Neural cell (in vitro differentiated cells): Measurements from ENCODE around the gene SPAG6. TPM values are rescaled to one million over a fixed set of nuclear protein-coding genes. Genes with fewer than 3 reads are reported as not detected.
A peak's percentile ranks its signal among the peaks of the same experiment; 100 is the strongest.

Experiments used
- H2AFZ ChIP-seq: fragments of 200-600, 300-800 bp; sonication (generic), shearing (Covaris generic); 2 replicates; pipeline ENCODE4 v1.6.0; 2014; ENCODE audit warnings: low read depth, mild to moderate bottlenecking, antibody characterized with exemption, low read length, moderate library complexity
- H3F3A ChIP-seq: fragments of 200-600 bp; shearing (Covaris generic); 2 replicates; pipeline ENCODE4 v1.6.1; 2016; ENCODE audit warnings: mild to moderate bottlenecking, moderate library complexity, mixed read lengths, antibody characterized with exemption, low read length; ENCODE audit not compliant: insufficient read depth, poor library complexity, severe bottlenecking
- H3K27ac ChIP-seq: fragments of 200-600, 300-800 bp; sonication (generic), shearing (Covaris generic); 2 replicates; pipeline ENCODE4 v1.5.1; 2014; ENCODE audit warnings: mild to moderate bottlenecking, low read length, moderate library complexity
- H3K27me3 ChIP-seq: fragments of 300-800, 200-600 bp; sonication (generic), shearing (Covaris generic); 2 replicates; pipeline ENCODE4 v1.6.0; 2014; ENCODE audit warnings: mild to moderate bottlenecking, low read depth, low read length, moderate library complexity; ENCODE audit not compliant: insufficient read depth
- H3K36me3 ChIP-seq: fragments of 300-800, 200-600 bp; sonication (generic), shearing (Covaris generic); 2 replicates; pipeline ENCODE4 v1.5.1; 2014; ENCODE audit warnings: mild to moderate bottlenecking, antibody characterized with exemption, low read length, moderate library complexity; ENCODE audit not compliant: insufficient read depth
- H3K4me2 ChIP-seq: fragments of 300-800, 200-600 bp; sonication (generic), shearing (Covaris generic); 2 replicates; pipeline ENCODE4 v1.6.0; 2014; ENCODE audit warnings: mild to moderate bottlenecking, low read length
- H3K4me3 ChIP-seq: fragments of 300-800, 200-600 bp; sonication (generic), shearing (Covaris generic); 2 replicates; pipeline ENCODE4 v1.5.1; 2014; ENCODE audit warnings: mild to moderate bottlenecking, low read length, moderate library complexity
- H3K79me2 ChIP-seq: fragments of 200-600 bp; shearing (Covaris generic); replicated peaks from 2 replicates; pipeline ENCODE4 v1.6.0; 2014; ENCODE audit warnings: mild to moderate bottlenecking, low read length, moderate library complexity; ENCODE audit not compliant: insufficient read depth
- H3K9ac ChIP-seq: fragments of 300-800, 200-600 bp; sonication (generic), shearing (Covaris generic); 2 replicates; pipeline ENCODE4 v1.6.1; 2016; ENCODE audit warnings: mild to moderate bottlenecking, low read length, mixed read lengths
- H3K9me2 ChIP-seq: fragments of 200-600 bp; shearing (Covaris generic); 2 replicates; pipeline ENCODE4 v1.6.1; 2016; ENCODE audit warnings: mild to moderate bottlenecking, low read length, mixed read lengths; ENCODE audit not compliant: insufficient read depth
- H3K9me3 ChIP-seq: fragments of 200-600, 300-800 bp; sonication (generic), shearing (Covaris generic); 2 replicates; pipeline ENCODE4 v1.6.1; 2016; ENCODE audit warnings: mild to moderate bottlenecking, mixed run types, low read length, moderate library complexity, mixed read lengths
- H4K20me1 ChIP-seq: fragments of 200-600 bp; shearing (Covaris generic); 2 replicates; pipeline ENCODE4 v1.6.1; 2016; ENCODE audit warnings: mild to moderate bottlenecking, mixed run types; ENCODE audit not compliant: insufficient read depth
- CTCF ChIP-seq: fragments of 450-650 bp; IDR thresholded peaks from 2 replicates; pipeline ENCODE4 v1.5.1; 2014; ENCODE audit warnings: antibody characterized with exemption, mild to moderate bottlenecking, moderate library complexity; ENCODE audit not compliant: poor library complexity, severe bottlenecking
- EP300 ChIP-seq: fragments of 450-650 bp; conservative IDR thresholded peaks from 2 replicates; pipeline ENCODE4 v1.6.1; 2014; ENCODE audit warnings: antibody characterized with exemption, mild to moderate bottlenecking, moderate library complexity; ENCODE audit not compliant: poor library complexity, severe bottlenecking
- EZH2 ChIP-seq: fragments of 200-600, 300-800 bp; shearing (Covaris generic), sonication (generic); IDR thresholded peaks from 2 replicates; pipeline ENCODE4 v1.6.1; 2014; ENCODE audit warnings: antibody characterized with exemption, low read length, borderline replicate concordance, mild to moderate bottlenecking; ENCODE audit not compliant: insufficient read depth, poor library complexity, severe bottlenecking
- MXI1 ChIP-seq: fragments of 450-650 bp; conservative IDR thresholded peaks from 2 replicates; pipeline ENCODE4 v1.6.1; 2014; ENCODE audit warnings: antibody characterized with exemption, mild to moderate bottlenecking; ENCODE audit not compliant: poor library complexity, severe bottlenecking
- POLR2AphosphoS5 ChIP-seq: IDR thresholded peaks from 2 replicates; pipeline ENCODE4 v1.6.1; 2012
- RAD21 ChIP-seq: fragments of 450-650 bp; conservative IDR thresholded peaks from 2 replicates; pipeline ENCODE4 v1.6.1; 2014; ENCODE audit warnings: antibody characterized with exemption, mild to moderate bottlenecking, moderate library complexity
- SMC3 ChIP-seq: fragments of 450-650 bp; conservative IDR thresholded peaks from 2 replicates; pipeline ENCODE4 v1.6.1; 2014; ENCODE audit warnings: antibody characterized with exemption, mild to moderate bottlenecking, moderate library complexity; ENCODE audit not compliant: poor library complexity
- TAF1 ChIP-seq: IDR thresholded peaks from 2 replicates; pipeline ENCODE4 v1.6.1; 2012; ENCODE audit warnings: low read depth
- polyA plus RNA-seq: library from polyadenylated mRNA; depleted of rRNA; stranded (reverse); fragments of >200 nt; gene quantifications from 2 replicates; pipeline ENCODE4 v1.2.3, GENCODE V29; 2014
- TF ChIP-seq, protein P1 (sequence below): IDR thresholded peaks from 2 replicates; pipeline ENCODE4 v1.6.1; 2012; ENCODE audit warnings: borderline replicate concordance

Gene SPAG6
- polyA plus RNA-seq, 1 donor from 2014 or later, result 0.36 TPM

GRCh38 chr10:22315455-22316285, 29.6 kb upstream of the SPAG6 start:
- H3K4me3 ChIP-seq, result peak overlapping the region; percentile 83
- H3K27me3 ChIP-seq, result peaks cover 41% of the 10 kb centered on the region
- H3K9ac ChIP-seq, result peak overlapping the region; percentile 91
- TF ChIP-seq, protein P1, sequence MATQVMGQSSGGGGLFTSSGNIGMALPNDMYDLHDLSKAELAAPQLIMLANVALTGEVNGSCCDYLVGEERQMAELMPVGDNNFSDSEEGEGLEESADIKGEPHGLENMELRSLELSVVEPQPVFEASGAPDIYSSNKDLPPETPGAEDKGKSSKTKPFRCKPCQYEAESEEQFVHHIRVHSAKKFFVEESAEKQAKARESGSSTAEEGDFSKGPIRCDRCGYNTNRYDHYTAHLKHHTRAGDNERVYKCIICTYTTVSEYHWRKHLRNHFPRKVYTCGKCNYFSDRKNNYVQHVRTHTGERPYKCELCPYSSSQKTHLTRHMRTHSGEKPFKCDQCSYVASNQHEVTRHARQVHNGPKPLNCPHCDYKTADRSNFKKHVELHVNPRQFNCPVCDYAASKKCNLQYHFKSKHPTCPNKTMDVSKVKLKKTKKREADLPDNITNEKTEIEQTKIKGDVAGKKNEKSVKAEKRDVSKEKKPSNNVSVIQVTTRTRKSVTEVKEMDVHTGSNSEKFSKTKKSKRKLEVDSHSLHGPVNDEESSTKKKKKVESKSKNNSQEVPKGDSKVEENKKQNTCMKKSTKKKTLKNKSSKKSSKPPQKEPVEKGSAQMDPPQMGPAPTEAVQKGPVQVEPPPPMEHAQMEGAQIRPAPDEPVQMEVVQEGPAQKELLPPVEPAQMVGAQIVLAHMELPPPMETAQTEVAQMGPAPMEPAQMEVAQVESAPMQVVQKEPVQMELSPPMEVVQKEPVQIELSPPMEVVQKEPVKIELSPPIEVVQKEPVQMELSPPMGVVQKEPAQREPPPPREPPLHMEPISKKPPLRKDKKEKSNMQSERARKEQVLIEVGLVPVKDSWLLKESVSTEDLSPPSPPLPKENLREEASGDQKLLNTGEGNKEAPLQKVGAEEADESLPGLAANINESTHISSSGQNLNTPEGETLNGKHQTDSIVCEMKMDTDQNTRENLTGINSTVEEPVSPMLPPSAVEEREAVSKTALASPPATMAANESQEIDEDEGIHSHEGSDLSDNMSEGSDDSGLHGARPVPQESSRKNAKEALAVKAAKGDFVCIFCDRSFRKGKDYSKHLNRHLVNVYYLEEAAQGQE, result peak; percentile 35
- TF ChIP-seq EP300 (peak; percentile 18), TAF1 (no peak), MXI1 (no peak), POLR2AphosphoS5 (no peak), CTCF (no peak), EZH2 (no peak), SMC3 (no peak), RAD21 (peak; percentile 37)
- H3K79me2 ChIP-seq, result peaks cover 29% of the 10 kb centered on the region
- H3K9me2 ChIP-seq, result no peaks in the 10 kb centered on the region
- no peaks in the 10 kb centered on the region for H3K36me3 ChIP-seq
- no peaks in the 10 kb centered on the region for H4K20me1 ChIP-seq
- peaks cover 9% of the 10 kb centered on the region for H3F3A ChIP-seq
- peak overlapping the region; percentile 83 for H3K27ac ChIP-seq
- no peaks in the 10 kb centered on the region for H3K9me3 ChIP-seq
- peak overlapping the region; percentile 73 for H2AFZ ChIP-seq
- peak overlapping the region; percentile 74 for H3K4me2 ChIP-seq

GRCh38 chr10:22316286-22317075, 28.8 kb upstream of the SPAG6 start, which contains the start of gene COMMD3:
Gene COMMD3 (plus strand): TSS chr10:22316388. CDS start chr10:22316418, 30 bp downstream.
- Histone ChIP-seq H3K4me3 (peak within 1 kb of the TSS; percentile 83), H3K79me2 (peaks cover 29% of the 10 kb centered on the region), H3K9ac (peak within 1 kb of the TSS; percentile 91), H4K20me1 (no peaks in the 10 kb centered on the region), H3K36me3 (no peaks in the 10 kb centered on the region), H2AFZ (peak within 1 kb of the TSS; percentile 73), H3F3A (peaks cover 9% of the 10 kb centered on the region), H3K27me3 (peaks cover 45% of the 10 kb centered on the region), H3K27ac (peak within 1 kb of the TSS; percentile 90), H3K4me2 (peak within 1 kb of the TSS; percentile 77), H3K9me2 (no peaks in the 10 kb centered on the region), H3K9me3 (no peaks in the 10 kb centered on the region)
- peak; percentile 95 for TF ChIP-seq TAF1
- peak; percentile 97 for TF ChIP-seq POLR2AphosphoS5
- TF ChIP-seq, protein P1, result peak; percentile 69
- TF ChIP-seq SMC3, result no peak
- TF ChIP-seq MXI1, result peak; percentile 70
- peak; percentile 36 for TF ChIP-seq EP300
- no peak for TF ChIP-seq EZH2
- TF ChIP-seq CTCF, result no peak
- TF ChIP-seq RAD21, result peak; percentile 34
